WTC11 (cell line): ENCODE measurements around the gene LCP1. TPM values are rescaled to one million over a fixed set of nuclear protein-coding genes. Genes with fewer than 3 reads are reported as not detected.

Experiments used
- ATAC-seq: fragments of 200-7000 bp; cut with Tn5 transposase; 2 replicates; pipeline ENCODE4 v1.10.0; 2021; ENCODE audit warnings: mild to moderate bottlenecking, moderate library complexity
- CTCF ChIA-PET: fragments of 300-600 bp; sonication (Branson Sonifier 250); formaldehyde crosslinking; loops from one replicate; lab custom pipeline; 2021; ENCODE audit warnings: antibody characterized with exemption; lab: Charles Lee
- POLR2A ChIA-PET: fragments of 350-600 bp; sonication (Branson Sonifier 250); formaldehyde crosslinking; loops from one replicate; lab custom pipeline; 2021; ENCODE audit warnings: antibody characterized with exemption; lab: Charles Lee
- DNase-seq: peaks from one replicate; pipeline ENCODE4 v3.0.0; 2021; ENCODE audit warnings: low spot score
- H3K27ac Mint-ChIP-seq: 2 replicates; pipeline ENCODE4 v1.8.0; 2021; ENCODE audit warnings: mixed read lengths
- H3K27me3 Mint-ChIP-seq: 2 replicates; pipeline ENCODE4 v1.8.0; 2021; ENCODE audit warnings: low read depth, mild to moderate bottlenecking, moderate library complexity, mixed read lengths
- H3K36me3 Mint-ChIP-seq: 2 replicates; pipeline ENCODE4 v1.8.0; 2021; ENCODE audit warnings: mixed read lengths
- H3K4me1 Mint-ChIP-seq: 2 replicates; pipeline ENCODE4 v1.8.0; 2022; ENCODE audit warnings: mixed read lengths
- H3K4me3 Mint-ChIP-seq: 2 replicates; pipeline ENCODE4 v1.8.0; 2021; ENCODE audit warnings: mild to moderate bottlenecking, moderate library complexity, mixed read lengths
- H3K9me3 Mint-ChIP-seq: 2 replicates; pipeline ENCODE4 v1.8.0; 2021; ENCODE audit warnings: mixed read lengths
- ATF6 ChIP-seq: sonication (generic); formaldehyde crosslinking; IDR thresholded peaks from 2 replicates; pipeline ENCODE4 v1.8.1; 2023; ENCODE audit warnings: mild to moderate bottlenecking, missing genetic modification reagents
- CBFB ChIP-seq: sonication (generic); formaldehyde crosslinking; IDR thresholded peaks from 2 replicates; pipeline ENCODE4 v1.8.1; 2022; ENCODE audit warnings: mild to moderate bottlenecking, low read depth, missing genetic modification reagents
- CTCF ChIP-seq: fragments of 200-600 bp; IDR thresholded peaks from 2 replicates; pipeline ENCODE4 v1.8.0; 2022; ENCODE audit warnings: antibody characterized with exemption
- EMX1 ChIP-seq: fragments of 250-450 bp; sonication (Bioruptor Pico); IDR thresholded peaks from 2 replicates; pipeline ENCODE4 v1.8.0; 2021; ENCODE audit warnings: mild to moderate bottlenecking
- FOXK1 ChIP-seq: sonication (generic); formaldehyde crosslinking; IDR thresholded peaks from 2 replicates; pipeline ENCODE4 v1.8.0; 2022; ENCODE audit warnings: mild to moderate bottlenecking, moderate library complexity, missing genetic modification reagents
- GABPB1 ChIP-seq: sonication (generic); formaldehyde crosslinking; IDR thresholded peaks from 2 replicates; pipeline ENCODE4 v1.8.1; 2023; ENCODE audit warnings: mild to moderate bottlenecking, missing genetic modification reagents
- GRHL2 ChIP-seq: fragments of 250-450 bp; sonication (Bioruptor Pico); IDR thresholded peaks from 2 replicates; pipeline ENCODE4 v1.8.0; 2022; ENCODE audit warnings: mild to moderate bottlenecking, moderate library complexity; ENCODE audit not compliant: insufficient replicate concordance, severe bottlenecking
- GTF2I ChIP-seq: fragments of 250-450 bp; sonication (Bioruptor Pico); conservative IDR thresholded peaks from 2 replicates; pipeline ENCODE4 v1.4.0; 2021; ENCODE audit warnings: mild to moderate bottlenecking
- IRF1 ChIP-seq: sonication (generic); formaldehyde crosslinking; IDR thresholded peaks from 2 replicates; pipeline ENCODE4 v1.8.0; 2023; ENCODE audit warnings: missing genetic modification reagents
- IRF2 ChIP-seq: sonication (generic); formaldehyde crosslinking; IDR thresholded peaks from 2 replicates; pipeline ENCODE4 v1.8.0; 2022; ENCODE audit warnings: low read depth, missing genetic modification reagents, borderline replicate concordance
- MXD4 ChIP-seq: fragments of 250-450 bp; sonication (Bioruptor Pico); IDR thresholded peaks from 2 replicates; pipeline ENCODE4 v1.8.0; 2021; ENCODE audit warnings: mild to moderate bottlenecking, moderate library complexity, borderline replicate concordance
- NFE2L1 ChIP-seq: sonication (generic); formaldehyde crosslinking; IDR thresholded peaks from 2 replicates; pipeline ENCODE4 v1.8.1; 2023; ENCODE audit warnings: missing genetic modification reagents
- PREB ChIP-seq: sonication (generic); formaldehyde crosslinking; IDR thresholded peaks from 2 replicates; pipeline ENCODE4 v1.8.1; 2022; ENCODE audit warnings: mild to moderate bottlenecking, missing genetic modification reagents, moderate library complexity, borderline replicate concordance
- SP1 ChIP-seq: sonication (generic); formaldehyde crosslinking; conservative IDR thresholded peaks from 2 replicates; pipeline ENCODE4 v1.8.1; 2022; ENCODE audit warnings: missing genetic modification reagents
- TEAD1 ChIP-seq: sonication (generic); formaldehyde crosslinking; IDR thresholded peaks from 2 replicates; pipeline ENCODE4 v1.8.0; 2022; ENCODE audit warnings: mild to moderate bottlenecking, missing genetic modification reagents
- TP53 ChIP-seq: sonication (generic); formaldehyde crosslinking; IDR thresholded peaks from 2 replicates; pipeline ENCODE4 v1.8.1; 2023; ENCODE audit warnings: mild to moderate bottlenecking, missing genetic modification reagents
- USF2 ChIP-seq: sonication (generic); formaldehyde crosslinking; IDR thresholded peaks from 2 replicates; pipeline ENCODE4 v1.8.1; 2023; ENCODE audit warnings: mild to moderate bottlenecking, missing genetic modification reagents, moderate library complexity
- total RNA-seq: library from RNA; stranded (reverse); gene quantifications from 3 replicates; pipeline ENCODE4 v1.2.3, GENCODE V29; 2021
- TF ChIP-seq, protein P1 (sequence below): sonication (generic); formaldehyde crosslinking; IDR thresholded peaks from 2 replicates; pipeline ENCODE4 v1.8.0; 2022; ENCODE audit warnings: mild to moderate bottlenecking, missing genetic modification reagents
- TF ChIP-seq, protein P2 (sequence below): sonication (generic); formaldehyde crosslinking; IDR thresholded peaks from 2 replicates; pipeline ENCODE4 v1.8.1; 2022; ENCODE audit warnings: missing genetic modification reagents, borderline replicate concordance

LCP1 gene
- total RNA-seq, 1 experiment from 2014 or later = 3.2 TPM

GRCh38 chr13:46169758-46170157 lies 12.2 kb downstream of the LCP1 start:
- Mint-ChIP-seq H3K4me1 (peaks cover 17% of the 10 kb centered on the region), H3K27ac (no peak overlapping the region), H3K9me3 (no peaks in the 10 kb centered on the region), H3K4me3 (no peak overlapping the region), H3K27me3 (peaks cover 17% of the 10 kb centered on the region), H3K36me3 (no peaks in the 10 kb centered on the region)
- DNase-seq (no peak), ATAC-seq (no peak)
- CTCF ChIA-PET = interaction anchor here (1.6 kb wide), 1 partner anchor 29 kb away, joined by 3 read pairs; no protein-coding TSS in a partner anchor
- no peak for TF ChIP-seq GTF2I
- TF ChIP-seq GABPB1 (CRISPR knock-in tag) = no peak
- TF ChIP-seq PREB (CRISPR knock-in tag) = no peak
- no peak for TF ChIP-seq IRF1
- TF ChIP-seq FOXK1 (CRISPR knock-in tag) = no peak
- no peak for TF ChIP-seq SP1 (CRISPR knock-in tag)
- TF ChIP-seq GRHL2 = no peak
- TF ChIP-seq IRF2 (CRISPR knock-in tag) = no peak
- TF ChIP-seq TP53 (CRISPR knock-in tag) = no peak
- TF ChIP-seq EMX1 (CRISPR knock-in tag) = no peak
- no peak for TF ChIP-seq CBFB (CRISPR knock-in tag)
- TF ChIP-seq, protein P1, sequence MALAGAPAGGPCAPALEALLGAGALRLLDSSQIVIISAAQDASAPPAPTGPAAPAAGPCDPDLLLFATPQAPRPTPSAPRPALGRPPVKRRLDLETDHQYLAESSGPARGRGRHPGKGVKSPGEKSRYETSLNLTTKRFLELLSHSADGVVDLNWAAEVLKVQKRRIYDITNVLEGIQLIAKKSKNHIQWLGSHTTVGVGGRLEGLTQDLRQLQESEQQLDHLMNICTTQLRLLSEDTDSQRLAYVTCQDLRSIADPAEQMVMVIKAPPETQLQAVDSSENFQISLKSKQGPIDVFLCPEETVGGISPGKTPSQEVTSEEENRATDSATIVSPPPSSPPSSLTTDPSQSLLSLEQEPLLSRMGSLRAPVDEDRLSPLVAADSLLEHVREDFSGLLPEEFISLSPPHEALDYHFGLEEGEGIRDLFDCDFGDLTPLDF (CRISPR knock-in tag) = no peak
- TF ChIP-seq CTCF = no peak
- TF ChIP-seq USF2 (CRISPR knock-in tag) = no peak
- no peak for TF ChIP-seq TEAD1
- no peak for TF ChIP-seq ATF6
- TF ChIP-seq NFE2L1 (CRISPR knock-in tag) = no peak
- TF ChIP-seq MXD4 = no peak
- TF ChIP-seq, protein P2, sequence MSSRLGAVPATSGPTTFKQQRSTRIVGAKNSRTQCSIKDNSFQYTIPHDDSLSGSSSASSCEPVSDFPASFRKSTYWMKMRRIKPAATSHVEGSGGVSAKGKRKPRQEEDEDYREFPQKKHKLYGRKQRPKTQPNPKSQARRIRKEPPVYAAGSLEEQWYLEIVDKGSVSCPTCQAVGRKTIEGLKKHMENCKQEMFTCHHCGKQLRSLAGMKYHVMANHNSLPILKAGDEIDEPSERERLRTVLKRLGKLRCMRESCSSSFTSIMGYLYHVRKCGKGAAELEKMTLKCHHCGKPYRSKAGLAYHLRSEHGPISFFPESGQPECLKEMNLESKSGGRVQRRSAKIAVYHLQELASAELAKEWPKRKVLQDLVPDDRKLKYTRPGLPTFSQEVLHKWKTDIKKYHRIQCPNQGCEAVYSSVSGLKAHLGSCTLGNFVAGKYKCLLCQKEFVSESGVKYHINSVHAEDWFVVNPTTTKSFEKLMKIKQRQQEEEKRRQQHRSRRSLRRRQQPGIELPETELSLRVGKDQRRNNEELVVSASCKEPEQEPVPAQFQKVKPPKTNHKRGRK (CRISPR knock-in tag) = no peak
- POLR2A ChIA-PET = interaction anchor here (0.6 kb wide), 1 partner anchor 30 kb away, joined by 3 read pairs; no protein-coding TSS in a partner anchor
